Stimulated activated CD4-positive, alpha-beta T cell treated with anti-CD3 and anti-CD28 coated beads, TNF-alpha, amount 100 ng/mL, for 24 hours (primary cell): ENCODE results near the gene PLEKHA5.
"Not testable (repeated sequence)": the region's sequence is repeated elsewhere in the genome, so short reads cannot be mapped to it uniquely, and the experiment has no call there.

Source experiments
- DNase-seq, 3 experiments: peaks; one replicate each; pipeline ENCODE4 v3.0.0-alpha.2; 2020; ENCODE audit warnings: low read depth in 3 of 3

The PLEKHA5 gene

GRCh38 chr12:19282133-19282699 lies 152.7 kb downstream of the PLEKHA5 start:
- no peak for DNase-seq

DNA sequence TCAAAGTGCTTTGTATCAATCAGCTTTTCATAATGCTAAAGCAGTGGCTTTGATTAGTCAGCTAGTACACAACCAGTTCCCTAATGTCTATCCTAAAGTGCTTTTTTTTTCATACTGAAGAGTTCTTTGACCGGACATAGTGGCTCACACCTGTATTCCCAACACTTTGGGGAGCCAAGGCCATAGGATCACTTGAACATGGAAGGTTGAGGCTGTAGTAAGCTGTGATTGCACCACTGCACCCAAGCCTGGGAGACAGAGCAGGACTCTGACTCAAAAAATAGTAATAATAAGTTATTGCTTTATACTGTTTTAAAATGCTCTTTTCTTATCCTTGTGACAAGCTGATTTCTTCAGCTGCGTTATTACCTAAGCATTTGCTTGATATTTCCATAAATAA lies 155.1 kb downstream of the PLEKHA5 start:
- no peak for DNase-seq

DNA sequence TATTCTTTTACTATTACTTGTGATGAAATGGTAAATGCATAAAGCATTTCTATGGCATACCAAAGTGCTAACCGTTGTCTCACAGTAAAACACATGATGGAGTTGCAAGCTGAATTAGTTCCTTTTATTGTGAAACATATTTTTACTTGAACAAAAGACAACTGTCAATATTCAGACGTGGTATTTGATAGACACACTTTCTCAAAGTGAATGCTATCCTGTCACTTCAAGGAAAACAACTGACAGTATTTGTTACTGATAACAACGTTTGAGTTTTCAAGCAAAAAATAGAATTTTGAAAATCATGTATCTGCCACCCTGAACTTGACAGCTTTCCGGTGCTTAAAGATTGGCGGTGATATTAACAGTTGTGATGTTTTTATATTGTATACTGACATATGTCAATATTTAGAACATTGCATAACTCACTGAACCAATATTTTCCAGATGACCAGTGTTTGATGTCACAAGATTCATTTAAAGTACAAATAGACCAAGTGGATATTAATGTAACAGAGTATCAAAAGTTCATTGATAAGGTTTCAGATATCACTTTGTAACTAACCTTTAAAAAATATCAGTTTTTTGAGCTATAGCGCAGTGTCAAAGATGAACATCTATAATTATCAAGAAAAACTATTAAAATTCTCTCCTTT lies 156.4 kb downstream of the PLEKHA5 start:
- DNase-seq = no peak

DNA sequence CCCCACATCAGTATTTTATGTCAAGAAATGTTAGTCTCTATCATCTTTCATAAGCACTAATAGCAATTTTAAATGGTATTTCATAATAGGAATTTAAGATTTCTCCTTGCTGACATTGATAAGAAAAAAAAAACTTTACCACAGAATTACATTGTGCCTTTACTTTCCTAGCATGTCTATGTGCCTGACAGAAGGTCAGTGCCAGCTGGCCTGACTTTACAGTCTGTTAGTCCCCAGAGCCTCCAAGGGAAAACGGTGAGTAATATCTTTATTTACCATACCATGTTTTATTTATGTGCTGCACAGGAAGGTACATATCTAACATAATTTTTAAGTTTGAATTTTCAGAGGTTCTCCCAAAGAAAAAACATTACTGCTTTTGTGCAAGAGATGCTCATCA lies 157.8 kb downstream of the PLEKHA5 start:
- DNase-seq = no peak

DNA sequence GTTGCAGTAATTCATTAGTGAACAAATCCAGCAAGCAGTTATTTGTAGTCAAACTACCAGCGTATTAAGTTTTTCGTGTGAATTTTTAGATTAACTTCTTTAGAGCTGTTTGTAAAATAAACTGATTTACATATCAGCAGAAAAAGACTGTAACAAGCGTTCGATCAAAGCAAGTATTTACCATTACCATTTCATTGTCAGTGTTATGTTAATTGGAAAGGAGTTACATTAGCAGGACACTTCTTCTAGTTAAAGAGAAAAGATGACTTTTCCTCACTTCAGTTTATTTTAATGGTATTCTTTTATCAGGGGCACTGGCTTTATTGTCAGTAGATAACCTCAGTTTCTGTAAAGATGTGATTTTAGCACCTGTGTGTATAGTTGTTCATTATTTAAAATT lies 158.6 kb downstream of the PLEKHA5 start:
- DNase-seq = no peak

DNA sequence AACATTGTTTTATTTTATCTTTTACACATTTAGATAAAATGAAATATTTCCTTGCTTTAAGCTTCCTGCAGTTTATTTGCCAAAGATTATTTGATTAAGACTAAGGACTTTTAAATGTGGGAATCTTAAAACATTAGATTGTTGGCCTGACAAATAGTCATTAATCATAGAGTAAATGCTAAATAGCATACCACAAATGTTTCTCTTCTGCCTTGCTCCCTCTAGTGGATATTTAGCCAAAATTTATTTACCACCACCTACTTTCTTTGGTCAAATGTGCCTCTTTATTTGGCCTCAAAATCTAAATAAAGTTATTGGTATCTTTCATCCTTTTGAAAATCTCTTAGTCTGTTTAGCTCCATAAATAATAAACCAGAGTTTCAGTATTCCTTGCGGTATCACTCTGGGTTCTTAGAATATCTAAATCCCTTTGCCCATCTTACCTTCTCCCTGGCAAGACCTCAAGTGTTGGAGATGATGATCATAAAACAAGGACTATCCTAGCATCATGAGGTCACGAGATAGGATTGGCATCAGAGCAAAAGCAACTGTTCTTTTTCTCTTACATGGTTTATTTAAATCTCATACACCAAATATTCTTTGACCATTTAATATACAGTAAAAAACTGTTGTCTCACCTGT lies 159.2 kb downstream of the PLEKHA5 start:
- DNase-seq = no peak

DNA sequence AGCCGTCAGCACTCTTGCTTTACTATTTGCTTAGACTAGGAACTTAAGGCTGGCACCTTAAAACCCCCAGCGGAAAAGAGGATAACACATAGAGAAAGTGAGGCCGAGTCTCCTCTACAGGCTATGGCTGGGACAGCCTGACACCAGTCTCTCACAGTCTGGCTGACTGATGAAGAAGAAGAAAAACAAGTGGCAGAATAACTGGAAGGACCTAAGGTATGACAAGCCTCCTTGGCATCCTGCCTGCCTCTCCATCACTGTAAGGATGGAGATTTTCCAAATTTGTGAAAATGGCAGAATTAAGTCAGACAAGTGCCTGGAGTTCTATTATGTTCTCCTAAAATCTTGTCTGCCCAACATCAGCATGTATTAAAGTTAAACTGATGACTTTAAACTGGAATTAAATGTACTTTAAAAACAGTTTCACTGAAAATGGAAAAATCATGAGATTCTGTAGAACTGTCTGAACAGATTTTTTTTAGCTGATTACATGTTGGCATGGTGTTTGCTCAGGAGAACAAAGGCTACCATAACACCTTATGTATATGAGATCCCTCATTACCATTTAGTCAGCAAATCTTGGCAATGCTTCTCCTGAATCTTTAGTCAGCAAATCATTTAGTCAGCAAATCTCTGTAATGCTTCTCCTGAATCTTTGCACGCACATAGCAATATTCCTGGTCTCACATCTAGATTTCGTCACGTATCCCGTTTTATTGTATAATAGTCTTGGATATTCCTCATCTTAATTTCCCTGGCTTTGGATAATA lies 169.5 kb downstream of the PLEKHA5 start:
- no peak for DNase-seq

DNA sequence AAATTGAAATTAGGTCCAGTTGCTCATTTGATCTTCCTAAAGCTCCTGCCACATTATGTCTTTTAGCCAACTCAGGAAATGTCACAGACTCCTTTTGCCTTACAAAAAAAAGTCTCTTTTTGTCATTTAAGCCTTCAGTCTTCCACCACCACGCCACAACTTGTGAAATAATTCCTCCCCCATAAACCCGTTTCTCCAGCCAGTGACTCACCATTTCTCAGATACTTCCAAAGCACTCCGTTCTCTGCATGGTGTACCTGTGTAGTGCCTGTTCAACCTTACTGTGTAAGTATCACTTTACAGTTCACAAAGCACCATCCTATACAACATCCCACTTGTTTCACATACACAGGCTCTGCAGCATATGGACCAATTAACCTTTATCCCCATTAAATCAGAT lies 170.2 kb downstream of the PLEKHA5 start:
- no peak for DNase-seq

- no peak for DNase-seq
These were observed 171.7 kb downstream of the PLEKHA5 start for GRCh38 chr12:19301223-19301622.

- DNase-seq = no peak
These were observed 172.2 kb downstream of the PLEKHA5 start for GRCh38 chr12:19301688-19302087.

- DNase-seq = no peak
These were observed 172.6 kb downstream of the PLEKHA5 start for GRCh38 chr12:19302100-19302640.

DNA sequence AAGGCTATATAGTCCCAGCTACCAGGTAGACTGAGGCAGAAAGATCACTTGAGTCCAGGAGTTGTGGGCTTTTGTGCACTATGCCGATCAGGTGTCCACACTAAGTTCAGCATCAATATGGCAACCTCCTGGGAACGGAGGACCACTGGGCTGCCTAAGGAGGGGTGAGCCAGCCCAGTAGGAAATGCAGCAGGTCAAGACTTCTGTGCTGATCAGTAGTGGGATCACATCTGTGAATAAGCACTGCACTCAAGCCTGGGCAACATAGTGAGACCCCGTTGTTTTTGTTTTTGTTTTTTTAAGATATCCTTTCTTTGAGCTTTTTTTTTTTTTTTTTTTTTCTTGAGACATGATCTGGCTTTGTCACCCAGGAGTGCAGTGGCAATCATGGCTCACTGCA lies 174.0 kb downstream of the PLEKHA5 start:
- DNase-seq = no peak

DNA sequence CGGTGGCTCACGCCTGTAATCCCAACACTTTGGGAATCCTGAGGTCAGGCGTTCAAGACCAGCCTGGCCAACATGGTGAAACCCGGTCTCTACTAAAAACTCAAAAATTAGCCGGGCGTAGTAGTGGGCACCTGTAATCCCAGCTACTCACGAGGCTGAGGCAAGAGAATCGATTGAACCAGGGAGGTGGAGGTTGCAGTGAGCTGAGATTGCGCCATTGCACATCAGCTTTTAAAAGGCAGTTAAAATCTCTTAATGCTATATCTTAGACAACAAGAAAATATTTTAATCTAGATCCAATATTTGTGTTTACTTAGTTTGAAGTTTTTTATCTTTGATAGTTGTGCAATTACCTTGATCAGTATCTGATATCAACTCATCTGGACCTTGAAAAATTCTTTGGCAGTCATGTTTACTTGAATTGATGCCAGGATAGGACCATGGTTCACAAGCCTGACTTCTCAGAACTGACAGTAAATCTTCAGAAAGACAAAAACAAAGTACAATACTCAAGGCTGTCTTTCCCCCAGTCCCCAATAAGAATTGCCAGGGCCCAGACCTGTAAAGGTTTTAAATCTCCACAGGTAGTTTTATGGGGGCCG lies 174.7 kb downstream of the PLEKHA5 start:
- no peak for DNase-seq

GRCh38 chr12:19305621-19306020 lies 176.1 kb downstream of the PLEKHA5 start:
- DNase-seq = not testable (repeated sequence)

DNA sequence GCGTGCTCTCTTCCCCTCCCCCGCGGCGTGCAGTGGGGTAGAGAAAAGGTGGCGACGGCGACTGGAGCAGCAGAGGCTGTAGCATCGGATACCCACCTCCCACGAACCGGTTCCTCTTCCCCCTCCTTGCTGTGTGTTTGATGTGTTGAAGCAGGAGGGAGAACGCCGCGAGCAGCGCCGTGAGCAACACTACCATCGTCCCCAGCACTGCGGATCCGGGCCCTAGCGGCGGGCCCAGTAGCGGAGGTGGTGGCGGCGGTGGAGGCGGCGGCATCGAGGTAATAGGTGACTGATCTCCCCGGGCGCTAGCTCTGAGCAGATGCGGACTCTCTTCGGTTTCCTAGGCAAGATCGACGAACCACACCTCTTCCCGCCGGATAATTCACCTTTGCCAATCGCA lies 176.8 kb downstream of the PLEKHA5 start:
- no peak for DNase-seq

GRCh38 chr12:19307451-19307850 lies 177.9 kb downstream of the PLEKHA5 start:
- no peak for DNase-seq

DNA sequence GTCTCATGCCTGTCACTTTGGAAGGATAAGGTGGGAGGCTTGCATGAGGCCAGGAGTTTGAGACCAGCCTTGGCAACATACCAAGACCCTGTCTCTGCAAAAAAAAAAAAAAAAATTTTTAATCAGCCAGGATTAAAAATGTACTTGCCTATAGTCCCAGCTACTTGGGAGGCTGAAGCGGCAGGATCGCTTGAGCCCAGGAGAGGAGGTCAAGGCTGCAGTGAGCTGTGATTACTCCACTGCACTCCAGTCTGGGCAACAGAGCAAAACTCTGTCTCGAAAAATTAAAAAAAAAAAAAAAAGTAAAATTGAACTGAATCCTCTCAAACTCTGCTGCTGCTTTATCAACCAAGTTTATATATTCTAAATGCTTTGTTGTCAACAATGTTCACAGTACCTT lies 181.6 kb downstream of the PLEKHA5 start:
- no peak for DNase-seq

DNA sequence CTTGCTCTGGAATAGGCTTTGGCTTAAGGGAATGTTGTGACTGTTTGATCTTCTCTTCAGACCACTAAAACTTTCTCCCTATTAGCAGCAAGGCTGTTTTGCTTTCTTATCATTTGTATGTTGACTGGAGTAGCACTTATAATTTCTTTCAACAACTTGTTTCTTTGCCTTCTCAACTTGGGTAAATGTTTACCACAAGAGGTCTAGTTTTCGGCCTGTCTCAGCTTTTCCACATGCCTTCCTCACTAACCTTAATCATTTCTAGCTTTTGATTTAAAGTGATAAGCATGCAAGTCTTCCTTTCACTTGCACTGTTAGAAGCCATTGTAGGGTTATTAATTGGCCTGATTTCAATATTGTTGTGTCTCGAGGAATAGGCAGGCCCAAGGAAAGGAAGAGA lies 183.1 kb downstream of the PLEKHA5 start:
- DNase-seq = no peak

DNA sequence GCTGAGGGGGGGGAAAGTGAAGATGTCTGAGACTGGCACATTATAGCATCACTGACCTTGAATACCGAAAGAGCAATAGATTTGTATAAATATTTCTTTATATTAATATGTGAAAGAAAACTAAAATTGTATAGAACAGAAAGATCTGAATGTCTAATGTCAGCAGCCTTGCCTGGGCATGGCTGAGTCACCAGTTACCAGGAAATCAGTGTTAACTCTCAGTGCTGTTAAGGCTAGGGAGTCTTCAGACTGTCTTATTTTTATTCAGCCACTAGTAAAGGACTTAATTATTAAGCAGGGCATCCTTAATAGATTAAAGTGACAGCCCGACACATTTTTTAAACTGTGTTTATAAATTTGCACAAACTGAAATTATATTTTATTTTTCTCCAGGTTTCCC lies 186.9 kb downstream of the PLEKHA5 start:
- no peak for DNase-seq

DNA sequence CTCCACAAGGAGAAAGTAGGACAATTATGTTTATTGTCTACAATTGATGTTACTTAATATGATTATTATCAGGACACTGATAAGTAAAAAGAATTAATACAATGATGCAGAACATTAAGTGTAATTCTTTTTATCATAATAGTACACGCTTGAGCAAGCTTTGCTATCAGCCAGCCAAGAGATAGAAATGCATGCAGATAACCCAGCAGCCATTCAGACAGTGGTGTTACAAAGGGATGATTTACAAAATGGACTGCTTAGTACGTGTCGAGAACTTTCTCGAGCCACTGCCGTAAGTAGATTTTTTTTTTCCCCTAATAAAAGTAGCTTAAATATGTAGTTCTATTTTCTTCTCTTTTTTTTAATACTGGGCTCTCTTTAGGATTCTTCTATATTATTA lies 192.8 kb downstream of the PLEKHA5 start:
- no peak for DNase-seq

GRCh38 chr12:19323805-19324204 lies 194.3 kb downstream of the PLEKHA5 start:
- no peak for DNase-seq

- DNase-seq = no peak
These were observed 196.6 kb downstream of the PLEKHA5 start for GRCh38 chr12:19326102-19326501.
